ENCODE measurements around the gene IZUMO1. TPM values are rescaled to one million over a fixed set of nuclear protein-coding genes. Genes with fewer than 3 reads are reported as not detected.
A peak's percentile ranks its signal among the peaks of the same experiment; 100 is the strongest.

Gene IZUMO1
- total and polyA plus RNA-seq, 2 of the 8 experiments (the other 6 are each of a cell fraction or from before 2014, with no cell fraction given) = 0.33 to 1.8 TPM

- TF ChIP-seq CTCF (IDR thresholded peaks at IDR 0.05; ENCODE audit: control extremely low read depth in 1 of 3, insufficient read depth in 1 of 3, low read depth in 1 of 3, low read length in 3 of 3) (no peak), SIRT6 (IDR thresholded peaks at IDR 0.05; ENCODE audit: low read length) (no peak), SIN3A (conservative IDR thresholded peaks at IDR 0.05 in 1 of 2, IDR thresholded peaks at IDR 0.05 in 1 of 2; ENCODE audit: low read depth in 1 of 2, low read length in 2 of 2) (peak; percentile 69 to 70; a peak in 2 of 4 replicates), SP1 (IDR thresholded peaks at IDR 0.05; ENCODE audit: low read depth, low read length) (peak; percentile 93), GABPA (IDR thresholded peaks at IDR 0.05; ENCODE audit: borderline replicate concordance, insufficient read depth, low read length) (no peak), EP300 (IDR thresholded peaks at IDR 0.05; ENCODE audit: borderline replicate concordance in 1 of 2, low read depth in 2 of 2, low read length in 2 of 2) (no peak), HDAC2 (IDR thresholded peaks at IDR 0.05; ENCODE audit: borderline replicate concordance in 1 of 2, low read depth in 2 of 2, low read length in 2 of 2) (no peak), ATF3 (IDR thresholded peaks at IDR 0.05; ENCODE audit: insufficient read depth, low read depth, low read length) (0 out of 2 replicates have a peak, but pooled peaks have one; percentile 66), PHF8 (conservative IDR thresholded peaks at IDR 0.05; ENCODE audit: low read depth, low read length) (peak; percentile 68), CBX8 (IDR thresholded peaks at IDR 0.05; ENCODE audit: borderline replicate concordance, low read depth, low read length) (no peak), TAF1 (IDR thresholded peaks at IDR 0.05; ENCODE audit: low read depth, low read length) (0 out of 2 replicates have a peak, but pooled peaks have one; percentile 24), CTBP2 (IDR thresholded peaks at IDR 0.05; ENCODE audit: borderline replicate concordance, insufficient read depth, insufficient read length, low read length) (no peak), ATF2 (IDR thresholded peaks at IDR 0.05; ENCODE audit: low read length) (peak; percentile 27; the same call in 1 of the 2 replicates), RAD21 (IDR thresholded peaks at IDR 0.05 in 1 of 2, conservative IDR thresholded peaks at IDR 0.05 in 1 of 2; ENCODE audit: low read depth in 2 of 2, low read length in 2 of 2) (no peak), MAFK (IDR thresholded peaks at IDR 0.05; ENCODE audit: low read depth, low read length) (no peak), SP4 (IDR thresholded peaks at IDR 0.05; ENCODE audit: low read length) (peak; percentile 30; the same call in 1 of the 2 replicates), MAX (IDR thresholded peaks at IDR 0.05) (no peak)
Measured at GRCh38 chr19:48720613-48721296, 26.0 kb downstream of the IZUMO1 start (continued).
